GM21717 (cell line): ENCODE measurements around the gene CDH1.
A peak's percentile ranks its signal among the peaks of the same experiment; 100 is the strongest.

ENCODE experiments used
- ATAC-seq: cut with Tn5 transposase; IDR thresholded peaks from one replicate; pipeline ENCODE4 v1.9.1; 2021; ENCODE audit warnings: mild to moderate bottlenecking, moderate library complexity; ENCODE audit not compliant: unreplicated experiment

CDH1 gene

GRCh38 chr16:68843482-68844210, 106.6 kb downstream of the CDH1 start, which contains the start of gene TANGO6:
TSS of gene TANGO6 (plus strand) at chr16:68843531. CDS start at chr16:68843618, 87 bp downstream.
- peak; percentile 84 for ATAC-seq

GRCh38 chr16:68844211-68844564, 107.1 kb downstream of the CDH1 start:
- peak; percentile 14 for ATAC-seq

- ATAC-seq = no peak
Measured at GRCh38 chr16:68848786-68849185, 111.7 kb downstream of the CDH1 start.

DNA sequence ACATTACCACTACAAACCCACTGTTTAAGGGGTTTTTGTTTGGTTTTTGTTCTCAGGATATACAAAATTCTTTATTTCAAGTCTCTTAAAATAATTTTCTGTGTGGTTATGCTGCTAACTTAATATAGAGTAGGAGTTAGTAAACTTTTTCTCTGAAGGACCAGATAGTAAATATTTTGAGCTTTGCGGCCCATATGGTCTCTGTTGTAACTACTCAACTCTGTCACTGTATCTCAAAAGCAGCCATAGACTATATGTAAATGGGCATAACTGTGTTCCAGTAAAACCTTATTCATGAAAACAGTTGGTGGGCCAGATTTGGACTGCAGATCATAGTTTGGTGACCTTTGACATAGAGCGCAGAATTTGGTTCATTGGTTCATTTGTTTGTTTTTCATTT, 113.4 kb downstream of the CDH1 start:
- no peak for ATAC-seq

DNA sequence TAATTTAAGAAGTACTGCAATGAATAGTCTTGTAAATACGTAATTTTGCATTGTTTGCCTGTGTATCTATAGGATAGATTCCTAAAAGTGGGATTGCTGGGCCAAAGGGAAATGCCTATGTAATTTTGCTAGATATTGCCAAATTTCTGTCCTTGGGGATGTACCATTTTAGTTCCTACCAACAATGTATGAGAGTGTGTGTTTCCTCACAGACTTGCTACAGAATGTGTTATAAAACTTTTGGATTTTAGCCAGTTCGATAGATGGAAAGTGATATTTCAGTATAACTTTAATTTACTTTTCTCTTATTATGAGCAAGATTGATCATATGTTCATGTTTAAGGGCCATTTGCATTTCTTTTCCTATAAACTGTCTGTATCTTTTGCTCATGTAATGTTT, 114.5 kb downstream of the CDH1 start:
- ATAC-seq = no peak

GRCh38 chr16:68857479-68857878, 120.4 kb downstream of the CDH1 start:
- ATAC-seq = no peak

DNA sequence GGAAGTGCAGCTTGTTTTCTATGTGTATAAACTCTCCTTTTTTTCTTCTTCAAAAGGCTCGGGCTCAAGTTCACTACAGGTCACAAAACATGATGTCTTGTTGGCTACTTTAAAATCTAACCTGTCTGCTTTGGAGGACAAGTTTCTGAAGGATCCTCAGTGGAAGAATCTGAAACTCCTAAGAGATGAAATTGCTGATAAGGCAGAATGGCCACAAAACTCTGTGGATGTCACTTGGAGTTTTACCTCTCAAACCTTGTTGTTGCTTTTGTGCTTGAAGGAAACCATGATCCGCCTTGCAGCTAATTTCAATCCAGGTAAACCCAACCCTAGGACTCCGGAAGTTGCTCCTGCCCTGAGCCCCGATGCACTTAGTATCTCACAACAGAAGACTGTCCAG, 122.7 kb downstream of the CDH1 start:
- no peak for ATAC-seq

DNA sequence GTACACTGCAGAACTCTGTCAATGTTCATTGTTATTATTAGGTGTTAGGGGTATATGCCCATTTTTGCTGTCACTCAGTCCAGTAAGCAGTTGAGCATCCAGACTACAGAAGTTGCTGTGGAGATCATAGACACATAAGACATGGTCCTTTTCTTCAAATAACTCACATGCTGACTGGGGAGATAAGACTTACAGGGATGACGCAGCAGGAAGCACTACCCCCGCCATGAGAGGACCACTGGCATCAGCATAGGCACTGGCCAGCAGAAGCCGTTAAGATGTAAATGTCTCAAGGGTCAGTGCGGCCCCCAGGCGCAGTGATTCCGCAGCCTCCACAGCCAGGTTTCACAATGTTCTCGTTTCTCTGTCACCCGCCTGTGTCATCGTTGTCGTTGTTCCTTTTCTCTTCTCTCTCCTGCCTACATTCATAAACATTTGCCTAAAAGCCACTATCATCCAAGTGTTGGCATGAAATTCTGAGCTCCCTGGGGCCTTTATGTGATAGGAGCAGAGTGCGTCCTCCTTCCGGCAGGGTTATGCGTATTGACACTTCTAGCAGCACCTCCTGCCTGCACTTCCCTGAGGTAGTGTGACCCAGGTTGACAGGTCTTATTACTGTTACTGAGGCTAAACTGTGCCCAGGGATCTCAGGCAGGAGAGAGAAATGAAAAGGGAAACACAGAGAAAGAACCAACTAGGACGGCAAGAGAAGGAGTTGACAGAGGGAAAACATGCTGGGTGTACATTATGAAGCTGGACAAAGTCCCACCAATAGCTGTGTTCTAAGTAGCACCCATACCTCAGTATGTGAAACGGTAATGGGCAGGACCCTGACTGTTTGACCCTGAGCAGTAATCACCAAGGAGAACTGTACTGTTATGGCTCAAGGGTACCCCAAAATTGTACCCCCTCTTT, 124.1 kb downstream of the CDH1 start:
- ATAC-seq = no peak

- ATAC-seq = no peak
Measured at GRCh38 chr16:68866933-68867332, 129.8 kb downstream of the CDH1 start.

- no peak for ATAC-seq
Measured at GRCh38 chr16:68869492-68870088, 132.5 kb downstream of the CDH1 start.

DNA sequence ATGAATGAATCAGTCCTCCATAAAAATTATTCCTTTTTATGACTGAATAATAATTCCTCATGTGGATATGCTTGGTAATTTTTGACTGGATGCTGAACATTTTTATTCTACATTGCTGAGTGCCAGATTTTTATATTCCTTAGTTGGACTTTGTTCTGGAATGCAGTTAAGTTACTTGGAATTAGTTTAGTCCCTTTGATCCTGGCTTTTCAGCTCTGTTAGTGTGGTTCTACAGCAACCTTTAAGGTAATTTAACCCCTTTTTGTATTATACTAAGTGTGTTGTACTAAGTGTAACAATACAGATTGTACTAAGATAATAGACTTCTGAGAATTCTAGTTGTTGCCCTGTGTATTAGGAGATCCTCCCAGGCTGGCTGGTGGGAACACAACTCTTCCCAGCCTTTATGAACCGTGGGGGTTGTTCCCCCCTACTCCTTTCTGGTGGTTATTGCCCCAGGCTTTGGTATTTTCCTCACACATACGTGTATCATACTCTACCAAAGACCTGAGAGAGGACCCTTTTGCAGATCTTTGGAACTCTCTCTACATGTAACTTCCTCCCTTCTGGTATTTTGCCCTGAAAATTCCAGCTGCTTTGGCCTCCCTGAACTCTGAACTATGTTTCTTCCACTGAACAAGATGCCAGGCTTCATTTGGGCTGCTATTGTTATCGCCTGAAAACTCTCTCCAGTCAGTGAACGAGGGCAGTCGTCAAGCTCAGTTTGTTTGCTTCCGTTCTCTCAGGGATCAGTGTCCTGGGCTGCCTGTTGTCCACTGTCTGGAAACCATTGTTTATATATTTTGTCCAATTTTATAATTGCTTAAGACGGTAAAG, 136.8 kb downstream of the CDH1 start:
- ATAC-seq = no peak

- no peak for ATAC-seq
Measured at GRCh38 chr16:68875871-68876270, 138.8 kb downstream of the CDH1 start.

- no peak for ATAC-seq
Measured at GRCh38 chr16:68883685-68884084, 146.6 kb downstream of the CDH1 start.

GRCh38 chr16:68884401-68884800, 147.3 kb downstream of the CDH1 start:
- ATAC-seq = no peak
